ENCODE measurements around the gene LTBP1. TPM values are rescaled to one million over a fixed set of nuclear protein-coding genes. Genes with fewer than 3 reads are reported as not detected.
"Not testable (repeated sequence)": the region's sequence is repeated elsewhere in the genome, so short reads cannot be mapped to it uniquely, and the experiment has no call there.

The LTBP1 gene
- total RNA-seq, 1 experiment from 2014 or later, result 12.5 TPM

DNA sequence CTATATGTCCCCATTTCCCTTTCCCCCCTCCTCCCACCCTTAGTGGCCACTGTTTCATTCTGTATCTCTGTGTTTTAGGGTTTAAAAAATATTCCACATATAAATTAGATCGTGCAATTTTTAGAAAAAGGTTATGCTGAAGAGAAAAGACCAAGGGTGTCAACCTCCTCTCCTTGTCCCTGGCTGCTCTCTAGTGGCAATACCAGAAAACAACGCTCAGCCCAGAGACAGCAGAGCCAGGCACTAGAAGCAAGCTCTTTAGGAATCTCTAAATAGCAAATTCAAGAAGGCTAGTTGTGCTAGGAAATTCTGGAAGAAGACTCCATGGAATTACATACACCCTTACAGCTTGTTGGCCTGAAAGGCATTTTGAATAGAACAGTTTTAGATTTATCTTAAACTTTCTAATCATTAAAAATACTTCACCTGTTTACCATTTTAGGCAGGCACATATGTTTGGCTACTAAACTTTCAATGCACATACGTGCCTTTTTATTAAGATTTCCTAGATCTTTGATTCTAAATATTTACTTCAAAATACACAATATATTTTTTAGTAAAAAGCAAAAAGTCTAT is 494.6 kb downstream of the LTBP1 start:
- CTCF ChIA-PET, result interaction anchor here (0.5 to 0.7 kb wide), 3 partner anchors 25 to 72 kb away, joined by 3 to 4 read pairs (median 3); no protein-coding TSS in a partner anchor
- DNase-seq (ENCODE audit: low read depth, low spot score) (peak; percentile 38), ATAC-seq (peak; percentile 90)
- Histone ChIP-seq H3K4me3 (ENCODE audit: low read depth in 2 of 2, low read length in 2 of 2) (no peak overlapping the region), H3K27ac (ENCODE audit: low read length) (no peak overlapping the region), H3K36me3 (ENCODE audit: control insufficient read depth, insufficient read depth, low read length) (no peaks in the 10 kb centered on the region), H3K27me3 (ENCODE audit: control insufficient read depth, insufficient read depth, low read length) (no peaks in the 10 kb centered on the region), H3K4me1 (ENCODE audit: control insufficient read depth, insufficient read depth, low read length) (no peaks in the 10 kb centered on the region), H3K9me3 (ENCODE audit: control insufficient read depth, insufficient read depth, low read depth, low read length) (no peaks in the 10 kb centered on the region)
- intact Hi-C loops (cut with micrococcal nuclease; ENCODE audit: unreplicated experiment) (no loop called here), in situ Hi-C loops (cut with HindIII; ENCODE audit: low pct_unique_long_range_greater_than_20kb, low sequenced_read_pairs) (no loop called here)
- TF ChIP-seq, protein P1, sequence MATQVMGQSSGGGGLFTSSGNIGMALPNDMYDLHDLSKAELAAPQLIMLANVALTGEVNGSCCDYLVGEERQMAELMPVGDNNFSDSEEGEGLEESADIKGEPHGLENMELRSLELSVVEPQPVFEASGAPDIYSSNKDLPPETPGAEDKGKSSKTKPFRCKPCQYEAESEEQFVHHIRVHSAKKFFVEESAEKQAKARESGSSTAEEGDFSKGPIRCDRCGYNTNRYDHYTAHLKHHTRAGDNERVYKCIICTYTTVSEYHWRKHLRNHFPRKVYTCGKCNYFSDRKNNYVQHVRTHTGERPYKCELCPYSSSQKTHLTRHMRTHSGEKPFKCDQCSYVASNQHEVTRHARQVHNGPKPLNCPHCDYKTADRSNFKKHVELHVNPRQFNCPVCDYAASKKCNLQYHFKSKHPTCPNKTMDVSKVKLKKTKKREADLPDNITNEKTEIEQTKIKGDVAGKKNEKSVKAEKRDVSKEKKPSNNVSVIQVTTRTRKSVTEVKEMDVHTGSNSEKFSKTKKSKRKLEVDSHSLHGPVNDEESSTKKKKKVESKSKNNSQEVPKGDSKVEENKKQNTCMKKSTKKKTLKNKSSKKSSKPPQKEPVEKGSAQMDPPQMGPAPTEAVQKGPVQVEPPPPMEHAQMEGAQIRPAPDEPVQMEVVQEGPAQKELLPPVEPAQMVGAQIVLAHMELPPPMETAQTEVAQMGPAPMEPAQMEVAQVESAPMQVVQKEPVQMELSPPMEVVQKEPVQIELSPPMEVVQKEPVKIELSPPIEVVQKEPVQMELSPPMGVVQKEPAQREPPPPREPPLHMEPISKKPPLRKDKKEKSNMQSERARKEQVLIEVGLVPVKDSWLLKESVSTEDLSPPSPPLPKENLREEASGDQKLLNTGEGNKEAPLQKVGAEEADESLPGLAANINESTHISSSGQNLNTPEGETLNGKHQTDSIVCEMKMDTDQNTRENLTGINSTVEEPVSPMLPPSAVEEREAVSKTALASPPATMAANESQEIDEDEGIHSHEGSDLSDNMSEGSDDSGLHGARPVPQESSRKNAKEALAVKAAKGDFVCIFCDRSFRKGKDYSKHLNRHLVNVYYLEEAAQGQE (IDR thresholded peaks at IDR 0.05; ENCODE audit: insufficient read depth in 1 of 2, low read depth in 2 of 2, low read length in 1 of 2), result no peak
- peak; percentile 84 for TF ChIP-seq CTCF (IDR thresholded peaks at IDR 0.05)
- POLR2A ChIA-PET, result interaction anchor here (0.6 kb wide), 1 partner anchor 143 kb away, joined by 3 read pairs; no protein-coding TSS in a partner anchor
- BruUV-seq (replicated peaks), result no TSS peak

DNA sequence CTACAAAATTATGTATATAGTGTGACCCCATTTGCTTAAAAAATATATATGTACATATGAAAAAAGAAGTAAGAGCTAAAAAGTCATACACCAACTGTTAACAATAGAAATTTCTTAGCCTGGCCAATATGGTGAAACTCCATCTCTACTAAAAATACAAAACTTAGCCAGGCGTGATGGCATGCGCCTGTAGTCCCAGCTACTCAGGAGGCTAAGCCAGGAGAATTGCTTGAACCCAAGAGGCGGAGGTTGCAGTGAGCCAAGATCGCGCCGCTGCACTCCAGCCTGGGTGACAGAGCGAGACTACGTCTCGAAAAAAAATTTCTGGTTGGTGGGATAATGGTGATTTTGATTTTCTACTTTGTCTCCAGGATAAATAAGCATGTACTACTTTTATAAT is 495.3 kb downstream of the LTBP1 start:
- DNase-seq (ENCODE audit: low read depth, low spot score); H3K4me1 ChIP-seq (ENCODE audit: control insufficient read depth, insufficient read depth, low read length); H3K9me3 ChIP-seq (ENCODE audit: control insufficient read depth, insufficient read depth, low read depth, low read length); H3K4me3 ChIP-seq (ENCODE audit: low read depth in 2 of 2, low read length in 2 of 2); intact Hi-C loops (cut with micrococcal nuclease; ENCODE audit: unreplicated experiment); H3K27me3 ChIP-seq (ENCODE audit: control insufficient read depth, insufficient read depth, low read length); H3K36me3 ChIP-seq (ENCODE audit: control insufficient read depth, insufficient read depth, low read length); ATAC-seq; CTCF ChIA-PET; in situ Hi-C loops (cut with HindIII; ENCODE audit: low pct_unique_long_range_greater_than_20kb, low sequenced_read_pairs); POLR2A ChIA-PET; BruUV-seq (replicated peaks); H3K27ac ChIP-seq (ENCODE audit: low read length): not testable (repeated sequence)

DNA sequence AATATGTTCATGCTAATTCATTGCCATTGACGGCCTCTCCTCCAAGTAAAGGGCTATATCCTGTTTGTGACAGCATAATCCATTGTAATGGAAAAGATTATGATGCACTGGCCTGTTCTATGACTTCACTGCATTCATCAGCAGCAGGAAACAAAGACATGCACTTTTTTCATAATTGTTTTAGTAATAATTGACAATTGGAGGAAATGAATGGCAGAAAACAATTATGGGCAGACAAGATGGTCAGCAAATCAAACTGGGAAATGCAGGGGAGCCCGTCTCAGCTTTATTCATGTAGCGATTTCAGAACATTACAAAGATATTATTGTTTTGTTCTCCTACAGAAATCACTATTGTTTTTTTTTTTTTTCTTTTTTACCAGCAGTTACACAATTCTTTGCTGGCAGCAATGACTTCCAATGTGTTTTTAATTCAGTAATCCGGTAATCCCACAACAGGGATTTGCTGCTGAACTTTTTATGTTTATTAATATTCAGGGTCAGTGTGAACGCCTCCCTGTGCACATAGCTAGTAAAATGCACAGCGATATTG is 495.9 kb downstream of the LTBP1 start:
- in situ Hi-C loops (cut with HindIII; ENCODE audit: low pct_unique_long_range_greater_than_20kb, low sequenced_read_pairs), result no loop called here
- no peaks in the 10 kb centered on the region for H3K27me3 ChIP-seq (ENCODE audit: control insufficient read depth, insufficient read depth, low read length)
- H3K9me3 ChIP-seq (ENCODE audit: control insufficient read depth, insufficient read depth, low read depth, low read length), result no peaks in the 10 kb centered on the region
- ChIA-PET POLR2A (no interaction called here), CTCF (no interaction called here)
- DNase-seq (ENCODE audit: low read depth, low spot score) (no peak), ATAC-seq (no peak)
- BruUV-seq (replicated peaks), result no TSS peak
- H3K4me1 ChIP-seq (ENCODE audit: control insufficient read depth, insufficient read depth, low read length), result no peaks in the 10 kb centered on the region
- no peak overlapping the region for H3K27ac ChIP-seq (ENCODE audit: low read length)
- TF ChIP-seq, protein P1 (IDR thresholded peaks at IDR 0.05; ENCODE audit: insufficient read depth in 1 of 2, low read depth in 2 of 2, low read length in 1 of 2), result no peak
- no peak for TF ChIP-seq SIN3A (IDR thresholded peaks at IDR 0.05; ENCODE audit: borderline replicate concordance, insufficient read depth, low read depth, low read length)
- TF ChIP-seq TCF7L2 (IDR thresholded peaks at IDR 0.05; ENCODE audit: low read depth, low read length), result no peak
- no peak for TF ChIP-seq CTCF (IDR thresholded peaks at IDR 0.05)
- no peak for TF ChIP-seq POLR2AphosphoS5 (IDR thresholded peaks at IDR 0.05; ENCODE audit: low read depth, low read length)
- H3K36me3 ChIP-seq (ENCODE audit: control insufficient read depth, insufficient read depth, low read length), result no peaks in the 10 kb centered on the region
- no peak overlapping the region for H3K4me3 ChIP-seq (ENCODE audit: low read depth in 2 of 2, low read length in 2 of 2)
- intact Hi-C loops (cut with micrococcal nuclease; ENCODE audit: unreplicated experiment), result no loop called here

All from Panc1 (cell line).